ENCODE results near the gene DUS4L.

Gene DUS4L

DNA sequence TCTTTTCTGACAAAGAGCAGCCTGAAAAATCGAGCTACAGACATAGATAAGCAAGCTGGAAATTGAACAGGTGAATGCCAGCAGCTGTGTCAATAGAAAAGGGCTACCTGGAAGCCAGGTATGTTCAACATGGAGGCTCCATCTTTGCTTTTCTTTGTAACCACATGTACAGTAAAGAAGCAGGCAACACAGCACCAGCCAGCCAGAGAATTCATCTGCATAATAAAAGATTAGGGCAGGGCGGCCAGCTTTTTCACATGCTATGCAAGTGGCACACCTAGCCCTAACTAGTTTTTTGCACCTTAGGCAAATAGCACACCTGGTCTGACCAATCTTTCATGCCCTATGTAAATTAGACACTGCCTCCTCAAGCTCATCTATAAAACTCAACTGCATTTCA is 25.8 kb upstream of the DUS4L start:
- no peak overlapping the region for H3K27ac ChIP-seq
- in situ Hi-C loops (cut with HindIII; ENCODE audit: low pct_ligation_motif_present, low sequenced_read_pairs) = no loop called here
- TF ChIP-seq, protein P1, sequence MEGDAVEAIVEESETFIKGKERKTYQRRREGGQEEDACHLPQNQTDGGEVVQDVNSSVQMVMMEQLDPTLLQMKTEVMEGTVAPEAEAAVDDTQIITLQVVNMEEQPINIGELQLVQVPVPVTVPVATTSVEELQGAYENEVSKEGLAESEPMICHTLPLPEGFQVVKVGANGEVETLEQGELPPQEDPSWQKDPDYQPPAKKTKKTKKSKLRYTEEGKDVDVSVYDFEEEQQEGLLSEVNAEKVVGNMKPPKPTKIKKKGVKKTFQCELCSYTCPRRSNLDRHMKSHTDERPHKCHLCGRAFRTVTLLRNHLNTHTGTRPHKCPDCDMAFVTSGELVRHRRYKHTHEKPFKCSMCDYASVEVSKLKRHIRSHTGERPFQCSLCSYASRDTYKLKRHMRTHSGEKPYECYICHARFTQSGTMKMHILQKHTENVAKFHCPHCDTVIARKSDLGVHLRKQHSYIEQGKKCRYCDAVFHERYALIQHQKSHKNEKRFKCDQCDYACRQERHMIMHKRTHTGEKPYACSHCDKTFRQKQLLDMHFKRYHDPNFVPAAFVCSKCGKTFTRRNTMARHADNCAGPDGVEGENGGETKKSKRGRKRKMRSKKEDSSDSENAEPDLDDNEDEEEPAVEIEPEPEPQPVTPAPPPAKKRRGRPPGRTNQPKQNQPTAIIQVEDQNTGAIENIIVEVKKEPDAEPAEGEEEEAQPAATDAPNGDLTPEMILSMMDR (IDR thresholded peaks at IDR 0.05; ENCODE audit: low read depth, low read length, missing control alignments) = no peak

DNA sequence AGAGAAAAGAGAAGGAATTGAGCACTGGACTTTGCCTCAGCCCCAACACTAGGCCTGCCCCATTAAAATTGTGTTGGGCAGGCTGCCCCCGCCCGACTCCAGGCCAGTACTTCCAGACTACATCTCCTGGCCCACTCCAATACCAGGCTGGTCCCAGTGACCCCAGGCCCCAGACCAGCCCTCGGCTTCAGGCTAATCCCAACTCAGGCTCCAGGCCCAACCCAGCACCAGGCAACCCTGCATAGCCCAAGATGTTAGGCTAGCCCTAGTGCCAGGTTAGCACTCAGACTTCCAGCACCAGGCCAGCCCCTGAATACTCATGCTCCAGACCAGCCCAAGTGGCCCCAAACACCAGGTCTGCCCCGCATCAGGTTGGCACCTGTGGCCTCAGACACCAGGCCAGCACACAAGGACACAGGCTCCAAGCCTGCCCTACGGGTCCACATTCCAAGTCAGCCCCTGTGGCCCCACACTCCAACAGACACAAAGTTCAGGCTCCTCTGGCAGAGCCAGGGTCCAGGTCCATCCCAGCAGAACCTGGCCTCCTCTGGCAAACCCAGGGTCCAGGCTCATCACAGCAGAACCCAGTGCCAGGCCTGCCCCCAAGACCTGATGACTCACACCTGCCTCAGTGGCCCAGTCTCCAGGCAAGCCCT is 20.3 kb upstream of the DUS4L start:
- DNase-seq = no peak
- Histone ChIP-seq H3K27ac (no peak overlapping the region), H3K36me3 (replicated peaks) (peaks cover 8% of the 10 kb centered on the region), H3K4me3 (ENCODE audit: low read depth, low read length) (no peak overlapping the region), H3K27me3 (replicated peaks) (no peaks in the 10 kb centered on the region)
- in situ Hi-C loops (cut with HindIII; ENCODE audit: low pct_ligation_motif_present, low sequenced_read_pairs) = no loop called here
- TF ChIP-seq, protein P1 (IDR thresholded peaks at IDR 0.05; ENCODE audit: low read depth, low read length, missing control alignments) = no peak

More for the DNA sequence above, 25.8 kb upstream of the DUS4L start:
- no peak for DNase-seq
- no peaks in the 10 kb centered on the region for H3K27me3 ChIP-seq (replicated peaks)
- no peak overlapping the region for H3K4me3 ChIP-seq (ENCODE audit: low read depth, low read length)
- no peaks in the 10 kb centered on the region for H3K36me3 ChIP-seq (replicated peaks)

DNA sequence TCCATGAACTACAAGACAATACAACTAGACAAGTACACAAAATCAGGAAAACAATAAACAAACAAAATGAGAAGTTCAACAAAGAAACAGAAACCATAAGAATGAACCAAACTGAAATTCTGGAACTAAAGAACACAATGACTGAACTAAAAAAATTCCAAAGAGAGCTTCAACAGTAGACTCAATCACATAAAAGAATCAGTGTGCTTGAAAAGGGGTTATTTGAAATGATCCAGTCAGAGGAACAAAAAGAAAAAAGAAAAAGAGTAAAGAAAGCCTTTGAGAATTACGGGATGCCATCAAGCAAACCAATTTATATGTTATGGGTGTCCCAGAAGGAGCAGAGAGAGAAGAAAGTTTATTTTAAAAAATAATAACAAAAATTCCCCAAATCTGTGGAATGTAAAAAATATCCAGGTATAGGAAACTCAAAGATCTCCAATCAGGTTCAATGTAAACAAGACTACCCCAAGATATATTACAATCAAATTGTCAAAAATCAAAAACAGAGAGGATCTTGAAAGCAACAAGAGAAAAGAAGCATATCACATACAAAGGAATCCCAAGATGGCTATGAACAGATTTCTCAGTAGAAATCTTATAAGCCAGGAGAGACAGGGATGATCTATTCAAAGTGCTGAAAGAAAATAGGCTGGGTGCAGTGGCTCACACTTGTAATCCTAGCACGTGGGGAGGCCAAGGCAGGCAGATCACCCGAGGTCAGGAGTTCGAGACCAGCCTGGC is 18.8 kb upstream of the DUS4L start:
- in situ Hi-C loops (cut with HindIII; ENCODE audit: low pct_ligation_motif_present, low sequenced_read_pairs) = no loop called here
- DNase-seq = no peak
- H3K27me3 ChIP-seq (replicated peaks) = no peaks in the 10 kb centered on the region
- no peak overlapping the region for H3K27ac ChIP-seq
- H3K4me3 ChIP-seq (ENCODE audit: low read depth, low read length) = no peak overlapping the region
- peaks cover 8% of the 10 kb centered on the region for H3K36me3 ChIP-seq (replicated peaks)
- TF ChIP-seq, protein P1 (IDR thresholded peaks at IDR 0.05; ENCODE audit: low read depth, low read length, missing control alignments) = no peak

DNA sequence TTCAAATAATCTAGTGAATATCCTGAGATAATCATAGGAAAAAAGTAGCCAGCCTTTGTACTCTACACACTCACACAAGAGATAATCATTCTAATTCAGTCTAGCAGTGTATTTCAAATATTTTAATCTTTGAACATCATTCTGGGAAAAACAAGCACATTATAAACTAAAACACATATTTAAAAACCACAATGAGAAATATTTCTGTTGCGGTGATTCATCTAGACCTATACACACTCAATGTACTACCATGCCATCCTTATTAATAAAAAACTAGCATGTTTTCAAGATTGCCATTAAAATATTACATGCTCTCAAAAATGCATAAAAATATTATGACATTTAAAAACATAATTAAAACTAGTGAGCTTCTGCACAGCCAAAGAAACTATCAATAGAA is 11.8 kb upstream of the DUS4L start:
- Histone ChIP-seq H3K27ac (no peak overlapping the region), H3K27me3 (replicated peaks) (no peaks in the 10 kb centered on the region), H3K36me3 (replicated peaks) (peaks cover 11% of the 10 kb centered on the region), H3K4me3 (ENCODE audit: low read depth, low read length) (no peak overlapping the region)
- in situ Hi-C loops (cut with HindIII; ENCODE audit: low pct_ligation_motif_present, low sequenced_read_pairs) = no loop called here
- TF ChIP-seq, protein P1 (IDR thresholded peaks at IDR 0.05; ENCODE audit: low read depth, low read length, missing control alignments) = no peak
- no peak for DNase-seq

DNA sequence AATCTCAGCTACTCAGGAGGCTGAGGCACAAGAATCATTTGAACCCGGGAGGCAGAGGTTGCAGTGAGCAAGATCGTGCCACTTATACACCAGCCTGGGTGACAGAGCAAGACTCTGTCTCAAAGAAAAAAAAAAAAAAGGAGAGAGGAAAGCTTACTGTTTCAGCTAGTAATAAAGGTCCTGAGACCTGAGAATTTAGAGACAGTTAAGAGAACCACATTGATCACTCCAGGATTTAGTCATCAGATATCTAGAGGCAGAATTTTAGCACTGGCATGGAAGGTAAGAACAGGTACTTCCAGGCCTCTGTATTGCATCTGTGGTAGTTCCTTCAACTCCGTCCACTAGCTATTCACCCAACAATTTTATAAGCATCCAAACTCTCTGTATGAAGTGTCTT is 7.9 kb upstream of the DUS4L start:
- TF ChIP-seq, protein P1 (IDR thresholded peaks at IDR 0.05; ENCODE audit: low read depth, low read length, missing control alignments) = no peak
- Histone ChIP-seq H3K27ac (no peak overlapping the region), H3K27me3 (replicated peaks) (no peaks in the 10 kb centered on the region), H3K36me3 (replicated peaks) (peaks cover 9% of the 10 kb centered on the region), H3K4me3 (ENCODE audit: low read depth, low read length) (no peak overlapping the region)
- in situ Hi-C loops (cut with HindIII; ENCODE audit: low pct_ligation_motif_present, low sequenced_read_pairs) = no loop called here
- no peak for DNase-seq
